ENCODE data around the gene CYP19A1.

GRCh38 chr15:51363383-51363782, 25.0 kb upstream of the CYP19A1 start:
- TF ChIP-seq, protein P1, sequence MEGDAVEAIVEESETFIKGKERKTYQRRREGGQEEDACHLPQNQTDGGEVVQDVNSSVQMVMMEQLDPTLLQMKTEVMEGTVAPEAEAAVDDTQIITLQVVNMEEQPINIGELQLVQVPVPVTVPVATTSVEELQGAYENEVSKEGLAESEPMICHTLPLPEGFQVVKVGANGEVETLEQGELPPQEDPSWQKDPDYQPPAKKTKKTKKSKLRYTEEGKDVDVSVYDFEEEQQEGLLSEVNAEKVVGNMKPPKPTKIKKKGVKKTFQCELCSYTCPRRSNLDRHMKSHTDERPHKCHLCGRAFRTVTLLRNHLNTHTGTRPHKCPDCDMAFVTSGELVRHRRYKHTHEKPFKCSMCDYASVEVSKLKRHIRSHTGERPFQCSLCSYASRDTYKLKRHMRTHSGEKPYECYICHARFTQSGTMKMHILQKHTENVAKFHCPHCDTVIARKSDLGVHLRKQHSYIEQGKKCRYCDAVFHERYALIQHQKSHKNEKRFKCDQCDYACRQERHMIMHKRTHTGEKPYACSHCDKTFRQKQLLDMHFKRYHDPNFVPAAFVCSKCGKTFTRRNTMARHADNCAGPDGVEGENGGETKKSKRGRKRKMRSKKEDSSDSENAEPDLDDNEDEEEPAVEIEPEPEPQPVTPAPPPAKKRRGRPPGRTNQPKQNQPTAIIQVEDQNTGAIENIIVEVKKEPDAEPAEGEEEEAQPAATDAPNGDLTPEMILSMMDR (IDR thresholded peaks at IDR 0.05): no peak
- no peak for TF ChIP-seq TCF7L2 (IDR thresholded peaks at IDR 0.05; ENCODE audit: low read depth, low read length)
